ENCODE data around the gene RBMX. TPM values are rescaled to one million over a fixed set of nuclear protein-coding genes. Genes with fewer than 3 reads are reported as not detected.
"Not testable (repeated sequence)": the region's sequence is repeated elsewhere in the genome, so short reads cannot be mapped to it uniquely, and the experiment has no call there.

Gene RBMX
- total RNA-seq, 5 donors from 2014 or later (not counting 1 experiment from before 2014, with no cell fraction given): 203 to 281 (median 209) TPM

GRCh38 chrX:136900071-136900470 lies 19.5 kb upstream of the RBMX start:
- ATAC-seq (replicated peaks in 1 of 4); H3K4me3 Mint-ChIP-seq; H3K4me3 ChIP-seq (ENCODE audit: control insufficient read depth in 1 of 2, extremely low read depth in 1 of 2, low read length in 1 of 2); H3K9me3 Mint-ChIP-seq; H3K36me3 ChIP-seq (ENCODE audit: control insufficient read depth in 2 of 2, extremely low read depth in 1 of 2, insufficient read depth in 1 of 2, low read length in 1 of 2); H3K27ac ChIP-seq (ENCODE audit: low read length); H3K9me3 ChIP-seq; DNase-seq; POLR2A ChIA-PET; H3K27me3 Mint-ChIP-seq; H3K4me1 Mint-ChIP-seq; CTCF ChIA-PET; H3K27me3 ChIP-seq (replicated peaks in 1 of 2; ENCODE audit: control insufficient read depth in 2 of 2, extremely low read depth in 1 of 2, insufficient read depth in 2 of 2, low read length in 1 of 2); H3K27ac Mint-ChIP-seq; H3K36me3 Mint-ChIP-seq; H3K4me1 ChIP-seq (ENCODE audit: control insufficient read depth in 1 of 2, extremely low read depth in 1 of 2, insufficient read depth in 2 of 2, low read length in 2 of 2): not testable (repeated sequence)
- no CpG with 5 or more reads among the region's 10 CpGs for WGBS (ENCODE audit: insufficient coverage)

GRCh38 chrX:136899221-136899620 lies 18.7 kb upstream of the RBMX start:
- Histone ChIP-seq H3K4me1 (ENCODE audit: control insufficient read depth in 1 of 2, extremely low read depth in 1 of 2, insufficient read depth in 2 of 2, low read length in 2 of 2) (no peaks in the 10 kb centered on the region), H3K9me3 (no peaks in the 10 kb centered on the region), H3K27me3 (replicated peaks in 1 of 2; ENCODE audit: control insufficient read depth in 2 of 2, extremely low read depth in 1 of 2, insufficient read depth in 2 of 2, low read length in 1 of 2) (no peaks in the 10 kb centered on the region), H3K4me3 (ENCODE audit: control insufficient read depth in 1 of 2, extremely low read depth in 1 of 2, low read length in 1 of 2) (no peak overlapping the region), H3K27ac (ENCODE audit: low read length) (no peak overlapping the region), H3K36me3 (ENCODE audit: control insufficient read depth in 2 of 2, extremely low read depth in 1 of 2, insufficient read depth in 1 of 2, low read length in 1 of 2) (no peaks in the 10 kb centered on the region)
- peaks cover 0 to 5% (median 0%) of the 10 kb centered on the region in 3 donors for H3K4me1 Mint-ChIP-seq
- ChIA-PET POLR2A (no interaction called here), CTCF (interaction anchor here in 1 of 2 donors (0.6 kb wide), 1 partner anchor 48 kb away, joined by 3 read pairs; no protein-coding TSS in a partner anchor)
- ATAC-seq (replicated peaks in 1 of 4) (no peak), DNase-seq (no peak)
- no peaks in the 10 kb centered on the region for H3K36me3 Mint-ChIP-seq
- H3K27me3 Mint-ChIP-seq: peaks cover 0 to 6% of the 10 kb centered on the region in 2 donors
- H3K9me3 Mint-ChIP-seq: no peaks in the 10 kb centered on the region
- no peak overlapping the region for H3K27ac Mint-ChIP-seq
- WGBS (ENCODE audit: insufficient coverage): no CpG with 5 or more reads among the region's 1 CpG
- H3K4me3 Mint-ChIP-seq: no peak overlapping the region

- H3K36me3 Mint-ChIP-seq; H3K27me3 ChIP-seq (replicated peaks in 1 of 2; ENCODE audit: control insufficient read depth in 2 of 2, extremely low read depth in 1 of 2, insufficient read depth in 2 of 2, low read length in 1 of 2); ATAC-seq (replicated peaks in 1 of 4); DNase-seq; POLR2A ChIA-PET; H3K9me3 ChIP-seq; H3K36me3 ChIP-seq (ENCODE audit: control insufficient read depth in 2 of 2, extremely low read depth in 1 of 2, insufficient read depth in 1 of 2, low read length in 1 of 2); H3K4me1 ChIP-seq (ENCODE audit: control insufficient read depth in 1 of 2, extremely low read depth in 1 of 2, insufficient read depth in 2 of 2, low read length in 2 of 2); H3K27me3 Mint-ChIP-seq; H3K4me3 Mint-ChIP-seq; H3K4me3 ChIP-seq (ENCODE audit: control insufficient read depth in 1 of 2, extremely low read depth in 1 of 2, low read length in 1 of 2); H3K27ac Mint-ChIP-seq; H3K27ac ChIP-seq (ENCODE audit: low read length); H3K9me3 Mint-ChIP-seq; H3K4me1 Mint-ChIP-seq: not testable (repeated sequence)
- CTCF ChIA-PET: interaction anchor here in 1 of 2 donors (0.6 kb wide), 1 partner anchor 49 kb away, joined by 3 read pairs; no protein-coding TSS in a partner anchor
- WGBS (ENCODE audit: insufficient coverage): 47% methylated on average over 3 of the region's 7 CpGs
These were observed 18.2 kb upstream of the RBMX start for GRCh38 chrX:136898752-136899151.

GRCh38 chrX:136896121-136896914 lies 15.8 kb upstream of the RBMX start:
- POLR2A ChIA-PET: no interaction called here
- H3K27me3 Mint-ChIP-seq: peaks cover 0 to 5% of the 10 kb centered on the region in 2 donors

GRCh38 chrX:136892412-136892811 lies 11.9 kb upstream of the RBMX start:
- ChIA-PET POLR2A (interaction anchor here in 1 of 2 donors (1.0 kb wide), 1 partner anchor 12 kb away, joined by 5 read pairs; the partner anchor contains the start of gene RBMX), CTCF (no interaction called here)
- Histone ChIP-seq H3K4me1 (ENCODE audit: control insufficient read depth in 1 of 2, extremely low read depth in 1 of 2, insufficient read depth in 2 of 2, low read length in 2 of 2) (no peaks in the 10 kb centered on the region), H3K27me3 (replicated peaks in 1 of 2; ENCODE audit: control insufficient read depth in 2 of 2, extremely low read depth in 1 of 2, insufficient read depth in 2 of 2, low read length in 1 of 2) (no peaks in the 10 kb centered on the region), H3K9me3 (no peaks in the 10 kb centered on the region), H3K27ac (ENCODE audit: low read length) (no peak overlapping the region), H3K4me3 (ENCODE audit: control insufficient read depth in 1 of 2, extremely low read depth in 1 of 2, low read length in 1 of 2) (no peak overlapping the region), H3K36me3 (ENCODE audit: control insufficient read depth in 2 of 2, extremely low read depth in 1 of 2, insufficient read depth in 1 of 2, low read length in 1 of 2) (no peaks in the 10 kb centered on the region)
- WGBS (ENCODE audit: insufficient coverage): no CpG with 5 or more reads among the region's 3 CpGs
- H3K27me3 Mint-ChIP-seq: peaks cover 0 to 5% of the 10 kb centered on the region in 2 donors
- H3K27ac Mint-ChIP-seq: no peak overlapping the region
- no peaks in the 10 kb centered on the region for H3K4me1 Mint-ChIP-seq
- no peak for DNase-seq
- ATAC-seq (replicated peaks in 1 of 4): no peak
- no peak overlapping the region for H3K4me3 Mint-ChIP-seq
- no peaks in the 10 kb centered on the region for H3K36me3 Mint-ChIP-seq
- H3K9me3 Mint-ChIP-seq: no peaks in the 10 kb centered on the region

More at GRCh38 chrX:136896121-136896914, 15.8 kb upstream of the RBMX start:
- Histone ChIP-seq H3K27me3 (replicated peaks in 1 of 2; ENCODE audit: control insufficient read depth in 2 of 2, extremely low read depth in 1 of 2, insufficient read depth in 2 of 2, low read length in 1 of 2) (no peaks in the 10 kb centered on the region), H3K9me3 (no peaks in the 10 kb centered on the region), H3K36me3 (ENCODE audit: control insufficient read depth in 2 of 2, extremely low read depth in 1 of 2, insufficient read depth in 1 of 2, low read length in 1 of 2) (no peaks in the 10 kb centered on the region), H3K4me3 (ENCODE audit: control insufficient read depth in 1 of 2, extremely low read depth in 1 of 2, low read length in 1 of 2) (no peak overlapping the region), H3K4me1 (ENCODE audit: control insufficient read depth in 1 of 2, extremely low read depth in 1 of 2, insufficient read depth in 2 of 2, low read length in 2 of 2) (no peaks in the 10 kb centered on the region), H3K27ac (ENCODE audit: low read length) (no peak overlapping the region)
- CTCF ChIA-PET: no interaction called here
- peaks cover 0 to 5% (median 0%) of the 10 kb centered on the region in 3 donors for H3K4me1 Mint-ChIP-seq
- no peak overlapping the region for H3K27ac Mint-ChIP-seq
- ATAC-seq (replicated peaks in 1 of 4) (no peak), DNase-seq (no peak)
- no peak overlapping the region for H3K4me3 Mint-ChIP-seq
- WGBS (ENCODE audit: insufficient coverage): no CpG with 5 or more reads among the region's 7 CpGs
- H3K36me3 Mint-ChIP-seq: no peaks in the 10 kb centered on the region
- H3K9me3 Mint-ChIP-seq: no peaks in the 10 kb centered on the region

GRCh38 chrX:136890596-136890995 lies 10.1 kb upstream of the RBMX start:
- DNase-seq; H3K27ac ChIP-seq (ENCODE audit: low read length); H3K36me3 ChIP-seq (ENCODE audit: control insufficient read depth in 2 of 2, extremely low read depth in 1 of 2, insufficient read depth in 1 of 2, low read length in 1 of 2); H3K9me3 Mint-ChIP-seq; H3K27me3 Mint-ChIP-seq; H3K9me3 ChIP-seq; H3K4me3 ChIP-seq (ENCODE audit: control insufficient read depth in 1 of 2, extremely low read depth in 1 of 2, low read length in 1 of 2); H3K36me3 Mint-ChIP-seq; POLR2A ChIA-PET; H3K27ac Mint-ChIP-seq; H3K4me1 Mint-ChIP-seq; H3K4me3 Mint-ChIP-seq; ATAC-seq (replicated peaks in 1 of 4); H3K4me1 ChIP-seq (ENCODE audit: control insufficient read depth in 1 of 2, extremely low read depth in 1 of 2, insufficient read depth in 2 of 2, low read length in 2 of 2); H3K27me3 ChIP-seq (replicated peaks in 1 of 2; ENCODE audit: control insufficient read depth in 2 of 2, extremely low read depth in 1 of 2, insufficient read depth in 2 of 2, low read length in 1 of 2): not testable (repeated sequence)
- CTCF ChIA-PET: interaction anchor here in 1 of 2 donors (0.6 kb wide), 1 partner anchor 24 kb away, joined by 4 read pairs; no protein-coding TSS in a partner anchor
- WGBS (ENCODE audit: insufficient coverage): no CpG with 5 or more reads among the region's 6 CpGs

Measured in T-cell (primary cell).